GM18526 (cell line): ENCODE data around the gene MRTO4.
"Not testable (repeated sequence)": the region's sequence is repeated elsewhere in the genome, so short reads cannot be mapped to it uniquely, and the experiment has no call there.

Source experiments
- POLR2A ChIP-seq: IDR thresholded peaks from 3 replicates; pipeline ENCODE4 v1.6.1; 2011; ENCODE audit not compliant: insufficient read length; ENCODE audit errors: extremely low read depth

Gene MRTO4

DNA sequence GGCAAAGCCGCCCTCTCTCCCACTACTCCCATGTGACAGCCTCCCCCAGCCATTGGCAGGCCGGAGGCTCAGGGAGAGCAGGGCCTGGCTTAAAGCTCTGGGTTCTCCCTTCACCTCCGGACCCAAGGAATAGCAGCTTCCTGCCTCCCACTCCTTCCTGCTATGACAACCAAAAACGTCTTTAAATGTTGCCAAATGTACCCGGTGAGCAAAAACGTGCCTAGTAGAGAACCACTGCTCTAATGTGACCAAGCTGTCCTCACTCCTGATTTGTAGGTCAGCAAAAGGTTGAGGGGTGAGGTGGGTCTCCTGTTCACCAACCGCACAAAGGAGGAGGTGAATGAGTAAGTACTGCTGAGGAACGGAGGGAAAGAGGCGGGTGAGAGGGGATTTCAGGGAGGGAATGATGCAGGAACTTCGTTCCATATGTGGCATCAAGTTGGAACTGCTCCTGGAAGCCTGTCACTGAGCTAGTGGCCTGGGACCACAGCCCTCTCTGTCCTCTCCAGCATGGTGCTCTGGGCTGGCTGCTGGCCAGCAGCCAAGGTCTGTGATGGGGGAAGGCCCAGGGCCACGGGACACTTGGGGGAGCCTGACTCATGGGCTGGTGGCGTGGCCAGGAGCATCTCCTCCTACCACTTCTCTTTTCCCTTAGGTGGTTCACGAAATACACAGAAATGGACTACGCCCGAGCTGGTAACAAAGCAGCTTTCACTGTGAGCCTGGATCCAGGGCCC, 5.7 kb downstream of the MRTO4 start:
- no peak for TF ChIP-seq POLR2A

DNA sequence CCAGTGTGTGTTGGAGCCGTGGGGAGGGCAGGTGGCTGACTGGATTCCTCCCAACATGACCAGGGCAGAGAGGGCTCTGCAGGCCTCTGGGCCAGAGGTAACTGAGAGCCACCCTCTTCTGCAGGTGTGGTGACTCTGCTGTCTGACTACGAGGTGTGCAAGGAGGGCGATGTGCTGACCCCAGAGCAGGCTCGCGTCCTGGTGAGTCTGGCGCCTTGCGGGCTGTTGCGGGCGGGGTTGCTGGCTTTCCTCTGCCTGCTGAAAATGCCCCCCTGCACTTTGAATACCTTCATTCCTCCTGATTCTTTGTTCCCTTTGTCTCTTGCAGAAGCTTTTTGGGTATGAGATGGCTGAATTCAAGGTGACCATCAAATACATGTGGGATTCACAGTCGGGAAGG, 6.7 kb downstream of the MRTO4 start:
- TF ChIP-seq POLR2A = no peak

DNA sequence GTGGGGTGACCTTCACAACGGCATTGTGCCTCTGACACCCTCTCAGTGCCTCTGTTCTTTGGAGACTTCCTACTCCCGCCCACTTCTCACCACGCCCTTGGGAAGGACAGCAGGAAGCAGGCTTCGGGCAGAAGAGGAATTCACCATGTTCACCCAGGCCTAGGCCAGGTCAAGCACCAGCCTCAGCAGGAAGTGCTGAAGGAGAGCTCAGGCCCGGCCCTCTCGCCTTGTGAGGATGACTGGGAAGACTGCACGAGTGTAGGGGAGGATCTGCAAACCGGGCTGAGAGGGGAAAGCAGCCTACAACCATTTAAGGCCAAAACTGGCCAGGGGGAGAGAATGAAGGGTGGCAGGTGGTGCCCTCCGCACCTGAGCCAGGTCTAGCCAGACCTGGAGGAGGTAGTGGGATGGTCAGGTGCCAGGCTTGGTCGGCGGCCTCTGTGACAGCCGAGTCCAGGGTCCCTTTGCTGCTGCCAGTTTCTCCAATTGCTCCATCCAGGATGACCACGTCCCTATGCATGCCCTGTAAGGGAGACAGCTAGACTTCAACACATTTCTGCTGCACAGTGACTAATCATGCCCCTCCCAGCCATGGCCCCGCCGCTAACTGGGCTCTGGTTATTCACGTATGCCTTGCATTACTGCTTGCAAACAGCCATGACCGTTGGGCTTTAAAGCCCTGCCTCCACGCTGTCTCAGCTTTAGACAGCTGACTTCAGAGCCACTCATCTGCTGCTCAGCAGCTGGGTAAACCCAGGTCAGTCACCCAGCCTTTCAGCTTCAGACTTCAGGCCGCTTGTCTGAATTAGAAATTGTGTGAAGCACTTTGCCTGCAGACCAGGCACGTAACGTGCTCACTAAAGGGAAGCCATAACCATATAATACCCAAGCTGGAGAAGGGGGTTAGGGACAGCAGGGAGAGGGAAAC, 8.9 kb downstream of the MRTO4 start:
- TF ChIP-seq POLR2A = no peak

DNA sequence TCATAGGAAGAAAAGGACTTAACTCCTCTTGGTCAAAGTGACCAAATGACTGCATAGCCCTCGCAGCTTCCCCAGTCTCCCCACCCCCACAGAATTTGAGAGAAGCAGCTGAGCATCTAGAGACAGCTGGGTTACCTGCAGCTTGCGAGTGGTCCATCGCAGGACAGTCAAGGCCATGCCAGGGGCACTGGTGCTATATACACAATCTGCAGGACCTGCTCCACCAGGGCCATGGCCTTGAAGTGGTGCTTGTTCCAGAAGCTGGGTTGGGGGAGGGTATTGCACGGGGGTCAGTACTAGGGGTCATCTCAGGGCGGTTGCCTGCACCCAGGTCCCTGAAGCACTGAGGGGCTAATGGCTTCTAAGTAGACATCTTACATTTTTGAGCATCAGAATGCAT, 10.4 kb downstream of the MRTO4 start:
- TF ChIP-seq POLR2A = no peak

DNA sequence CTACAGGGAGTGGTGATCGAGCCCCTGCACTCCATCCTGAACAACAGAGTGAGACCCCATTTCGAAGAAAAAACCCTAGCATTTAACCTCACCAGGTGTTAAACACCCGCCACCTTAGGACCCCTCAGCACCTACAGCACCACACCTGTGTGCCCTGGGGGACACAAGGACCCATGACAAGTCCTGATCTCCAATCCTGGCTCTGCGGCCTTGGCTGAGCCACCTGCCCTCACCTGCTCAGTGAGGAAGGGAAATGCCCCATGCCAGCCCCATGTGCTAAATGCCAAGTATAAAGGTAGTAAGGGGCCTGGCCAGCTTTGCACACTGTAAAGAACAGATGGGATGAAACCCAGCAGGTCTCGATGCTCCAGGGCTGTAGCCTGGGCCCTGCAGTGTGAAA, 11.1 kb downstream of the MRTO4 start:
- no peak for TF ChIP-seq POLR2A

DNA sequence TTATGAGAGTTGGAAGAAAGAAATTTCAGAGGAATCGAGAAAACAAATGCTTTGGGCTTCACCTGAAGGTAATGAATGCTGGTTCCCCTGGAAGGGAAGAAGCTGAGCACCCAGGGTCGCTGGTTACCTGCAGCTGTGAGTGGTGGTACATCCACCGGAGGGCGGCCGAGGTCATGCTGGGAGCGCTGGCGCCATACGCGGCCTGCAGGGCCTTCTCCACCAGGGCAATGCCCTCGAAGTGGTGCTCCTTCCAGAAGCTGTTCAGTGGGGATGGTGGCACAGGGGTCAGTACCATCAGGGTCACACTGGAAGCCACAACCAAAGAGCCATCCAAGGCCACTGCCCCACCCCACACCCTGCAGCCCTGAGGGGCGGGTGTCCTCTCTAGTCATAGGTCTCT, 16.8 kb downstream of the MRTO4 start:
- no peak for TF ChIP-seq POLR2A

DNA sequence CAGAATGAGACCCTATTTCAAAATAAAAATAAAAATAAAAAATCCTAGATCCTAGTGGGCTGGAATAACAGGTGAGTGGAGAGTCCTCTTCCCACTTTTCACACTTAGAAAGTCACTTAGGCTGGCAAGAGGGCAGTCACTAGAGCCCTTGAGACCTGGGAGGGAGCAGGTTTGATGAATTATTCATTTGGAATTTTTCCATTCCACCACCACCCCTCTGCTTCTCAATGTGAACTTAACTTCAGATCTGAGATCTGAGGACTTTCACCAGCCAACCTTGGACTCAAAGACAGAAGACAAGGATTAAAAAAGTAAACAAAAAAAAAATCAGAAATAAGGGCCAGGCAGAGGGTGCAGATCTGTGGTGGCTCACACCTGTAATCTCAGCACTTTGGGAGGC, 20.5 kb downstream of the MRTO4 start:
- TF ChIP-seq POLR2A = no peak

DNA sequence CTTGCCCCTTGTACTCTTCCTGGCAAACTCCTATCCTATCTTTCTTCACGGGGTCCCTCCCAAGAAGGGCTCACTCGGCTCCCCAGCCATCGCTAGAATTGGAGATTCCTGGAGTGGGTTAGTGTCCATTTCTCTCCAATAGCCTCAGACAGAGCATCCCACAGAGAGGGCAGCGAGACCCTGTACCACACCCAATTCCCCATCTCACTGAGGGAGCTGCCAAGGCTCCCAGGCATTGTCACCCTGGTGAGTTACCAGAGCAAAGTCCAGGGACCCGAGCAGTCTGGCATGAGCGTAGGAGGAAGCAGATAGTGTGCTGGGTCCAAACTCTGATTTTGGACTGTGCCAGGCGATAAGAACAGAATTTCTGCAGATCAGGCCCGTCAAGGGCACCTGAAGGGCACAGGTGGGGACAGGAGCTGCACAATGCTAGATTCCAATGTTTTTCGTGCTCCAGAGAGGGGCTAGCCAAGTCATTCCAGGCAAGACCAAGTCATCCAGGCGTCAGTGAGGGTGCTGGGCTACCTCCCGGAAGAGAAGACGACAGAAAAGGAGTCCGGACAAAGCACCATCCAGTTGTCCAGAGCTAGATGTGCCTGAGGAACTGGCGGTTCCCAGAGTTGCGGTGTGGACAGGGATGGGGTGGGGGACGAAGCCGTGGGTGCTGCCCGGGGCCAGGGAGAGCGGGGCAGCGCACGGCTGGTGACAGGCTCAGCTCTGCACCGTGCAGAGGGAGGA, 21.7 kb downstream of the MRTO4 start:
- no peak for TF ChIP-seq POLR2A

DNA sequence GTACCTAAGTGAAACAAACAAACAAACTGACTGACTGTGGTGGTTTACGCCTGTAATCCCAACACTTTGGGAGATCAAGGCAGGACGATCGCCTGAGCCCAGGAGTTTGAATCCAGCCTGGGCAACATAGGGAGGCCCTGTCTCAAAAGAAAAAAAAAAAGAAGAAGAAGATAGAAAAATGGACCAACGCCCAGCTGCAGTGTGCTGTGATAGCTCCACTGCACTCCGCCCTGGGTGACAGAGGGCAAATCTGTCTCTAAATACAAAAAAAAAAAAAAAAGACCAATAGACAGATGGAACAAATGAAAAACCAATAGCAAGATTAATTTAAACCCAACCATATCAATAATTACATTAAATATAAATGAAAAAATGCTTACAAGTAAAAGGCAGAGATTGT, 23.0 kb downstream of the MRTO4 start:
- no peak for TF ChIP-seq POLR2A

DNA sequence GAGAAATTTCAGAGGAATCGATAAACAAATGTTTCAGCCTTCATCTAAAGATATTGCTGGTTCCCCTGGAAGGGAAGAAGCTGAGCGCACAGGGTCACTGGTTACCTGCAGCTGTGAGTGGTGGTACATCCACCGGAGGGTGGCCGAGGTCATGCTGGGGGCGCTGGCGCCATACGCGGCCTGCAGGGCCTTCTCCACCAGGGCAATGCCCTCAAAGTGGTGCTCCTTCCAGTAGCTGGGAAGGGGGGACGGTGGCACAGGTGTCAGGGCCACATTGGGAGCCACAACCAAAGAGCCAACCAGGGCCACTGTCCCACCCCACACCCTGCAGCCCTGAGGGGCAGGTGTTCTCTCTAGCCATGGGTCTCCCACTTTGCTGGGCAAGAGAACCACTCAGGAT, 32.3 kb downstream of the MRTO4 start:
- TF ChIP-seq POLR2A = no peak

DNA sequence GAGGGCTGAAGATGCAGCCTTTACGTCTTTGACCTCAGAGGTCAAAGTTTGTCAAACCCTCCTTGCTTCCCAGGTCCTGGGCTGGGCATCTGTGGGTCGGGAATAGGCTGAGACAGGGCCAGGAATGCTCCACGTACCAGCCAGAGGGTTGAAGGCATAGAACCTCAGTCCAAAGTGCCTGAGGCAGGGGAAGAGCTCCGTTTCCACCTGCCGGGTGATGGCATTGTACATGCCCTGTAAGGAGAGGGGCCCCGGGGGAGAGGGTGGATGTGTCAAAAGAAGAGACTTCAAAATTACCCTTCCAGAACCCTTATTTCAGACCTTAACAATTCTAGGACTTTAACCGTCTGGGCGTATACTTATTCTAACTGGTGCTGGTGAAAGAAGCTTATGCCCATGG, 33.3 kb downstream of the MRTO4 start:
- no peak for TF ChIP-seq POLR2A

DNA sequence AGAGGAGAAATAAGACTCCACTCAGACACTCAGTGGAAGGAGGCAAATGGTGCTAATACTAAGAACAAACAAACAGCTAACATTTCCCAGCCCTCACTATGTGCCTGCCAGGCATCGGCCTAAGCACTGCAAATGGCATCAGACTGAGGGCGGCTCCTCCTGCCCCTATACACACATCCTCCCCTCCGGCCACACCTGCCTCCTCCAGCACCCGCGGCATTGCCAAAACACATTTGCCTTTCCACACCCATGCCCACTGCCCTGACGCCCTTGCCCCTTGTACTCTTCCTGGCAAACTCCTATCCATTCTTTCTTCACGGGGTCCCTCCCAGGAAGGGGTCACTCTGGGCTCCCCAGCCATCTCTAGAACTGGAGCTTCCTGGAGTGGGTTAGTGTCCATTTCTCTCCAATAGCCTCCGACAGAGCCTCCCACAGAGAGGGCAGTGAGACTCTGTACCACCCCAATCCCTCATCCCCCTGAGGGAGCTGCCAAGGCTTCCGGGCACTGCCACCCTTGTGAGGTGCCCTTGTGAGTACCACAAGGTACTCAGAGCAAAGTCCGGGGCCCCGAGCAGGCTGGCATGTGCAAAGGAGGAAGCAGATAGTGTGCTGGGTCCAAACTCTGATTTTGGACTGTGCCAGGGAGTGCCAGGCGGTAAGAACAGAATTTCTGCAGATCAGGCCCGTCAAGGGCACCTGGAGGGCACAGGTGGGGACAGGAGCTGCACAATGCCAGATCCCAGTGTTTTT, 36.0 kb downstream of the MRTO4 start:
- no peak for TF ChIP-seq POLR2A

DNA sequence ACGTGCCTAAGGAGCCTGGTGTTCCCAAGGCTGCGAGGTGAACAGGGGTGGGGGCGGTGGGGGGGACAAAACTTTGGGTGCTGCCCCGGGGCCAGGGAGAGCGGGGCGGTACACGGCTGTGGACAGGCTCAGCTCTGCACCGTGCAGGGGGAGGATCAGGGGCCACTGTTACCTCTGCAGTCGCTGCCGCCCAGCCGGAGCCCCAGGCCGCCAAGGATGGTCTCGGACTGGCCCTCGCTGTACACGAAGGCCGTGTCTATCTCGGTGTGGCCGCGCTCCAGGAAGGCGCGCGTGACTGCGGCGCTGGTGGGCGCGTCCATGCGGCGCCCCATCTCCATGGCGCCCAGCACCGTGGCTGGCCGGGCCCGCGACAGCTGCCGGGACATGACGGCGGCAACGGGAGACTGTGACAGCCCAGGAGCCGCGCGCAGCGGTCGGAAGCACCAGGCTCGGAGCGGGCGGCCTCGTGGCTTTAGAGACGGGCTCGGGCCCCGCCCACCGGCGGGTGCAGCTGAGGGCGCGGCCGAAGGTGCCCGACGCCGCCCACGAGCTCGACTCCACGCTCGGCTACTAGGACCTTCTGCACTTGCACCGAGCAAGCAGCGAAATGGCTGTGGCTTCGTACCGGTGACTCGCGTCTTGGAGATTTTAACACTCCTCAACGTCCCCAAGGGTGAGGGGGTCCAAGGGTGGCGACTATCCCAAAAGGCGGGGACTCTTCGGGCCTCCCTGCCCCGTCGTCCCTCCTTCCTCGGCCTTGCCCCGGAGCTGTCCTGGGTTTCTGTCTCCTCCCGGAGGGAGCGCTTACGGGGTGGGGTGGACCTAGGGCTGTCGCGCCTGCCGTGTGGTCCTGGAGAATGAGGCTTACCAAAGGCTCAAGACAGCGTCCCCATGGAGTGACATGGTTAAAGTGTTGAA, 37.0 kb downstream of the MRTO4 start, which contains the start of gene AKR7A3:
Gene AKR7A3 (minus strand): TSS at position 447 of the 918 bp plus-strand sequence. CDS start 61 bp downstream, at position 386.
- not testable (repeated sequence) for TF ChIP-seq POLR2A

DNA sequence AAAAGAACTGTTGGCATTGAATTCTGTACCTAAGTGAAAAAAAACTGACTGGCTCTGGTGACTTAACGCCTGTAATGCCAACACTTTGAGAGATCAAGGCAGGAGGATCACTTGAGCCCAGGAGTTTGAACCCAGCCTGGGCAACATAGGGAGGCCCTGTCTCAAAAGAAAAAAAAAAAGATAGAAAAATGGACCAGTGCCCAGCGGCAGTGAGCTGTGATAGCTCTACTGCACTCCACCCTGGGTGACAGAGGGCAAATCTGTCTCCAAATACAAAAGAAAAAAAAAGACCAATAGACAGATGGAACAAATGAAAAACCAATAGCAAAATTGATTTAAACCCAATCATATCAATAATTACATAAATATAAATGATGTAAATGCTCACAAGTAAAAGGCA, 37.6 kb downstream of the MRTO4 start:
- no peak for TF ChIP-seq POLR2A

DNA sequence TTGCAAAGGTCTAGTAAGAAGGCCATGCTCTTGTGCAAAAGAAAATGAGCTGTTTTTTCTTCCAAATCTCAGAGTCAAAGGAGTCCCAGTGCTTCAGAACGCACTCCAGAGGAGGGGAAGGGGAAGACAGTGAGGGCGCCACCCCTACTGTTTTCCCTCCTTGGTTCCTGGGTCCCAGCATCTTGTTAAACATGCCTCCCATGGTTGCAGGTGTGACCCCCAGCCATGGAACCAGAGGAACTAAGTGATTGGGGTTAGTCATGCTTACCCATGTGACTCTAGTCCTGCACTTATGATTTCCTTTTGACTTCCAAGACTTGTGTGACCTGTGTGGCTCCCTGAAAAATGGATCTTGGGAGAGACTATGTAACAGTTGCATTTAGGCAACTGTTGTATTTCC, 43.0 kb downstream of the MRTO4 start:
- TF ChIP-seq POLR2A = no peak
